ENCODE data around the gene SCARB1. TPM values are rescaled to one million over a fixed set of nuclear protein-coding genes. Genes with fewer than 3 reads are reported as not detected.
A peak's percentile ranks its signal among the peaks of the same experiment; 100 is the strongest.

SCARB1 gene
- total and polyA plus RNA-seq, 9 of the 15 experiments (the other 6 are each of a cell fraction or from before 2014, with no cell fraction given) = 0.56 to 157 (median 52.8) TPM

DNA sequence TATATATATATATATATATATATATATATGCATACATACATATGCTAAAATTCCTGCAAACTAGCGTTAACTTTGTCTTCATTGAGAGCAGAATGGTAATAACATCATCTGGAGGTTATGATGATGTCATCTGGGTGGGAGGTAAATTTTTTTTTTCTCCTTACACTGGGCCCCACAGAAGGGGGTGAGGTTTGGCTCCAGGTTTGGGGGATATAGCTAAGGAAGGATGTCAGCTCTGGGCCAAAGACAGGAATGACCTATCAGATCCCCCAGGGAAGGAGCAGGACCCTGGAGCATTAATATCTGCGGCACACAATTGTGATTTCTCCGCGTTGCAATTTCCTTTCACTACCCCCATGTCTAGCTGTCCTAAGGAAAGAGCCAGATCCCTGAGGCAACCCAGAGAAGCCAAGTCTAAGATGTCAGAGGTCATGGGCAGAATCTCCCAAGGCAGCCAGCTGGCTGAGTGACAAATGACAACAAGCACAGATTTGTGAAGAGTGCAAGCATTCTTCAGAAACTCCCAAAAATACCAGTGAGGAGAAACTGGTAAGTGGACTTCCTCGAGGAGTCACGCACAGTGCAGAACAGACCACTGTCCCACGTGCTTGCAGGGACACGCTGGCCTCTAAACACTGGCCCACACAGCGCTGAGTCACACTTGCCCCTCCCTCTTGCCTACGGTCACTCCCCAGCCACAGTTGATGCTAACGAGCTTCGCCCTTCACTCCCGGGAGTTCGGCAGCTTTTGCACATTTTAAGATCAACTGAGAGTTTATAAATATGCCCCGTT, 40.8 kb upstream of the SCARB1 start (continued):
- TF ChIP-seq, protein P1, sequence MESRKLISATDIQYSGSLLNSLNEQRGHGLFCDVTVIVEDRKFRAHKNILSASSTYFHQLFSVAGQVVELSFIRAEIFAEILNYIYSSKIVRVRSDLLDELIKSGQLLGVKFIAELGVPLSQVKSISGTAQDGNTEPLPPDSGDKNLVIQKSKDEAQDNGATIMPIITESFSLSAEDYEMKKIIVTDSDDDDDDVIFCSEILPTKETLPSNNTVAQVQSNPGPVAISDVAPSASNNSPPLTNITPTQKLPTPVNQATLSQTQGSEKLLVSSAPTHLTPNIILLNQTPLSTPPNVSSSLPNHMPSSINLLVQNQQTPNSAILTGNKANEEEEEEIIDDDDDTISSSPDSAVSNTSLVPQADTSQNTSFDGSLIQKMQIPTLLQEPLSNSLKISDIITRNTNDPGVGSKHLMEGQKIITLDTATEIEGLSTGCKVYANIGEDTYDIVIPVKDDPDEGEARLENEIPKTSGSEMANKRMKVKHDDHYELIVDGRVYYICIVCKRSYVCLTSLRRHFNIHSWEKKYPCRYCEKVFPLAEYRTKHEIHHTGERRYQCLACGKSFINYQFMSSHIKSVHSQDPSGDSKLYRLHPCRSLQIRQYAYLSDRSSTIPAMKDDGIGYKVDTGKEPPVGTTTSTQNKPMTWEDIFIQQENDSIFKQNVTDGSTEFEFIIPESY (CRISPR knock-in tag; IDR thresholded peaks at IDR 0.05) = 0 out of 2 replicates have a peak, but pooled peaks have one; percentile 70
- TF ChIP-seq, protein P2, sequence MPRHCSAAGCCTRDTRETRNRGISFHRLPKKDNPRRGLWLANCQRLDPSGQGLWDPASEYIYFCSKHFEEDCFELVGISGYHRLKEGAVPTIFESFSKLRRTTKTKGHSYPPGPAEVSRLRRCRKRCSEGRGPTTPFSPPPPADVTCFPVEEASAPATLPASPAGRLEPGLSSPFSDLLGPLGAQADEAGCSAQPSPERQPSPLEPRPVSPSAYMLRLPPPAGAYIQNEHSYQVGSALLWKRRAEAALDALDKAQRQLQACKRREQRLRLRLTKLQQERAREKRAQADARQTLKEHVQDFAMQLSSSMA (CRISPR knock-in tag; IDR thresholded peaks at IDR 0.05) = no peak
- TF ChIP-seq, protein P3, sequence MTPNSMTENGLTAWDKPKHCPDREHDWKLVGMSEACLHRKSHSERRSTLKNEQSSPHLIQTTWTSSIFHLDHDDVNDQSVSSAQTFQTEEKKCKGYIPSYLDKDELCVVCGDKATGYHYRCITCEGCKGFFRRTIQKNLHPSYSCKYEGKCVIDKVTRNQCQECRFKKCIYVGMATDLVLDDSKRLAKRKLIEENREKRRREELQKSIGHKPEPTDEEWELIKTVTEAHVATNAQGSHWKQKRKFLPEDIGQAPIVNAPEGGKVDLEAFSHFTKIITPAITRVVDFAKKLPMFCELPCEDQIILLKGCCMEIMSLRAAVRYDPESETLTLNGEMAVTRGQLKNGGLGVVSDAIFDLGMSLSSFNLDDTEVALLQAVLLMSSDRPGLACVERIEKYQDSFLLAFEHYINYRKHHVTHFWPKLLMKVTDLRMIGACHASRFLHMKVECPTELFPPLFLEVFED (CRISPR knock-in tag; conservative IDR thresholded peaks at IDR 0.05) = no peak
- peak; percentile 59; the same call in 1 of the 2 replicates for TF ChIP-seq ZNF175 (CRISPR knock-in tag; IDR thresholded peaks at IDR 0.05; ENCODE audit: low read depth)
- TF ChIP-seq, protein P4, sequence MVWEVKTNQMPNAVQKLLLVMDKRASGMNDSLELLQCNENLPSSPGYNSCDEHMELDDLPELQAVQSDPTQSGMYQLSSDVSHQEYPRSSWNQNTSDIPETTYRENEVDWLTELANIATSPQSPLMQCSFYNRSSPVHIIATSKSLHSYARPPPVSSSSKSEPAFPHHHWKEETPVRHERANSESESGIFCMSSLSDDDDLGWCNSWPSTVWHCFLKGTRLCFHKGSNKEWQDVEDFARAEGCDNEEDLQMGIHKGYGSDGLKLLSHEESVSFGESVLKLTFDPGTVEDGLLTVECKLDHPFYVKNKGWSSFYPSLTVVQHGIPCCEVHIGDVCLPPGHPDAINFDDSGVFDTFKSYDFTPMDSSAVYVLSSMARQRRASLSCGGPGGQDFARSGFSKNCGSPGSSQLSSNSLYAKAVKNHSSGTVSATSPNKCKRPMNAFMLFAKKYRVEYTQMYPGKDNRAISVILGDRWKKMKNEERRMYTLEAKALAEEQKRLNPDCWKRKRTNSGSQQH (CRISPR knock-in tag; IDR thresholded peaks at IDR 0.05) = no peak
- TF ChIP-seq GATAD2B (IDR thresholded peaks at IDR 0.05; ENCODE audit: borderline replicate concordance) = peak; percentile 78
- TF ChIP-seq SP2 (IDR thresholded peaks at IDR 0.05; ENCODE audit: extremely low read depth, low read depth, low read length, poor library complexity, severe bottlenecking) = no peak
- TF ChIP-seq, protein P5, sequence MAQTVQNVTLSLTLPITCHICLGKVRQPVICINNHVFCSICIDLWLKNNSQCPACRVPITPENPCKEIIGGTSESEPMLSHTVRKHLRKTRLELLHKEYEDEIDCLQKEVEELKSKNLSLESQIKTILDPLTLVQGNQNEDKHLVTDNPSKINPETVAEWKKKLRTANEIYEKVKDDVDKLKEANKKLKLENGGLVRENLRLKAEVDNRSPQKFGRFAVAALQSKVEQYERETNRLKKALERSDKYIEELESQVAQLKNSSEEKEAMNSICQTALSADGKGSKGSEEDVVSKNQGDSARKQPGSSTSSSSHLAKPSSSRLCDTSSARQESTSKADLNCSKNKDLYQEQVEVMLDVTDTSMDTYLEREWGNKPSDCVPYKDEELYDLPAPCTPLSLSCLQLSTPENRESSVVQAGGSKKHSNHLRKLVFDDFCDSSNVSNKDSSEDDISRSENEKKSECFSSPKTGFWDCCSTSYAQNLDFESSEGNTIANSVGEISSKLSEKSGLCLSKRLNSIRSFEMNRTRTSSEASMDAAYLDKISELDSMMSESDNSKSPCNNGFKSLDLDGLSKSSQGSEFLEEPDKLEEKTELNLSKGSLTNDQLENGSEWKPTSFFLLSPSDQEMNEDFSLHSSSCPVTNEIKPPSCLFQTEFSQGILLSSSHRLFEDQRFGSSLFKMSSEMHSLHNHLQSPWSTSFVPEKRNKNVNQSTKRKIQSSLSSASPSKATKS (CRISPR knock-in tag; IDR thresholded peaks at IDR 0.05) = no peak
- no peak for TF ChIP-seq HNRNPH1 (optimal IDR thresholded peaks at IDR 0.05; ENCODE audit: low read depth, low read length)
- no peak for TF ChIP-seq SMARCB1 (IDR thresholded peaks at IDR 0.05; ENCODE audit: insufficient read length, low read depth)
- TF ChIP-seq RAD21 (CRISPR knock-in tag; conservative IDR thresholded peaks at IDR 0.05 in 1 of 2, IDR thresholded peaks at IDR 0.05 in 1 of 2) = peak in 1 of 2 experiments; percentile 21; a peak in 1 of 4 replicates
- peak; percentile 36 for TF ChIP-seq MEIS2 (IDR thresholded peaks at IDR 0.05; ENCODE audit: partially characterized antibody)
- no peak; the same call in 1 of the 2 replicates for TF ChIP-seq ZBTB17 (CRISPR knock-in tag; IDR thresholded peaks at IDR 0.05)
- peak; percentile 85 for TF ChIP-seq ATF7 (IDR thresholded peaks at IDR 0.05)
- TF ChIP-seq, protein P6, sequence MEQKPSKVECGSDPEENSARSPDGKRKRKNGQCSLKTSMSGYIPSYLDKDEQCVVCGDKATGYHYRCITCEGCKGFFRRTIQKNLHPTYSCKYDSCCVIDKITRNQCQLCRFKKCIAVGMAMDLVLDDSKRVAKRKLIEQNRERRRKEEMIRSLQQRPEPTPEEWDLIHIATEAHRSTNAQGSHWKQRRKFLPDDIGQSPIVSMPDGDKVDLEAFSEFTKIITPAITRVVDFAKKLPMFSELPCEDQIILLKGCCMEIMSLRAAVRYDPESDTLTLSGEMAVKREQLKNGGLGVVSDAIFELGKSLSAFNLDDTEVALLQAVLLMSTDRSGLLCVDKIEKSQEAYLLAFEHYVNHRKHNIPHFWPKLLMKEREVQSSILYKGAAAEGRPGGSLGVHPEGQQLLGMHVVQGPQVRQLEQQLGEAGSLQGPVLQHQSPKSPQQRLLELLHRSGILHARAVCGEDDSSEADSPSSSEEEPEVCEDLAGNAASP (IDR thresholded peaks at IDR 0.05) = no peak
- no peak for TF ChIP-seq MTF1 (CRISPR knock-in tag; IDR thresholded peaks at IDR 0.05; ENCODE audit: borderline replicate concordance)
- TF ChIP-seq NFRKB (IDR thresholded peaks at IDR 0.05; ENCODE audit: low read depth) = peak; percentile 70
